Panc1 (cell line): ENCODE measurements around the gene TMC8. TPM values are rescaled to one million over a fixed set of nuclear protein-coding genes. Genes with fewer than 3 reads are reported as not detected.

Experiments used
- ATAC-seq: fragments of 200-7000 bp; cut with Tn5 transposase; 2 replicates; pipeline ENCODE4 v1.9.1; 2020; ENCODE audit warnings: mild to moderate bottlenecking, moderate library complexity
- BruUV-seq: library from RNA; stranded (reverse); fragments of 400-500 nt; replicated peaks from 2 replicates; lab custom pipeline; 2021; lab: Mats Ljungman, UMichigan
- CTCF ChIA-PET: fragments of 300-600 bp; sonication (Branson Sonifier 250); formaldehyde crosslinking; loops from one replicate; lab custom pipeline; 2022; ENCODE audit warnings: antibody characterized with exemption; lab: Charles Lee
- POLR2A ChIA-PET: fragments of 300-600 bp; sonication (Branson Sonifier 250); formaldehyde crosslinking; loops from one replicate; lab custom pipeline; 2022; ENCODE audit warnings: antibody characterized with exemption; lab: Charles Lee
- DNase-seq: peaks from one replicate; pipeline ENCODE4 v3.0.0-alpha.2; 2010; ENCODE audit warnings: low read depth, low spot score
- H3K27ac ChIP-seq: 2 replicates; pipeline ENCODE4 v1.5.1; 2011; ENCODE audit warnings: mild to moderate bottlenecking, low read length, inconsistent platforms
- H3K27me3 ChIP-seq: fragments of 200-500 bp; sonication (Bioruptor generic); 2 replicates; pipeline ENCODE4 v1.6.0; 2014; ENCODE audit warnings: low read length, inconsistent platforms; ENCODE audit not compliant: control insufficient read depth, insufficient read depth
- H3K36me3 ChIP-seq: fragments of 200-500 bp; sonication (Bioruptor generic); 2 replicates; pipeline ENCODE4 v1.5.1; 2014; ENCODE audit warnings: inconsistent platforms, mild to moderate bottlenecking, low read length, moderate library complexity; ENCODE audit not compliant: control insufficient read depth, insufficient read depth
- H3K4me1 ChIP-seq: 2 replicates; pipeline ENCODE4 v1.5.1; 2011; ENCODE audit warnings: inconsistent platforms, mild to moderate bottlenecking, low read length, moderate library complexity; ENCODE audit not compliant: control insufficient read depth, insufficient read depth
- H3K4me3 ChIP-seq, 2 experiments: 2 replicates each; pipeline ENCODE4 v1.5.1; 2011 to 2012; ENCODE audit warnings: low read depth in 2 of 2, low read length in 2 of 2, mild to moderate bottlenecking in 2 of 2, inconsistent platforms in 1 of 2, moderate library complexity in 1 of 2
- H3K9me3 ChIP-seq: fragments of 200-500 bp; sonication (Bioruptor generic); 2 replicates; pipeline ENCODE4 v1.5.1; 2014; ENCODE audit warnings: low read depth, mild to moderate bottlenecking, inconsistent platforms, low read length, moderate library complexity; ENCODE audit not compliant: control insufficient read depth, insufficient read depth
- POLR2AphosphoS5 ChIP-seq: IDR thresholded peaks from 2 replicates; pipeline ENCODE4 v1.6.1; 2012; ENCODE audit warnings: mild to moderate bottlenecking, low read depth, low read length, moderate library complexity
- SIN3A ChIP-seq: IDR thresholded peaks from 2 replicates; pipeline ENCODE4 v1.6.1; 2012; ENCODE audit warnings: low read depth, mild to moderate bottlenecking, low read length, moderate library complexity, borderline replicate concordance; ENCODE audit not compliant: insufficient read depth
- TCF7L2 ChIP-seq: IDR thresholded peaks from 2 replicates; pipeline ENCODE4 v1.6.1; 2011; ENCODE audit warnings: mild to moderate bottlenecking, low read depth, low read length, inconsistent platforms
- in situ Hi-C: cut with HindIII; loops from 2 replicates; pipeline ENCODE4 v1.10.0; 2016; ENCODE audit warnings: low sequenced_read_pairs, low pct_unique_long_range_greater_than_20kb
- intact Hi-C: fragments of 100-400 bp; cut with micrococcal nuclease; formaldehyde crosslinking; loops from one replicate; pipeline ENCODE4 v1.10.0; 2022; ENCODE audit not compliant: unreplicated experiment
- total RNA-seq: library from RNA; stranded (reverse); gene quantifications from one replicate; pipeline ENCODE4 v1.2.1, GENCODE V29; 2021; ENCODE audit not compliant: unreplicated experiment
- TF ChIP-seq, protein P1 (sequence below), 2 experiments: IDR thresholded peaks; 2 replicates each; pipeline ENCODE4 v1.6.1; 2011 to 2012; ENCODE audit warnings: low read depth in 2 of 2, control low read depth in 1 of 2, low read length in 1 of 2, mild to moderate bottlenecking in 1 of 2, moderate library complexity in 1 of 2; ENCODE audit not compliant: insufficient read depth in 1 of 2
- TF ChIP-seq, protein P2 (sequence below): fragments of 450-650 bp; IDR thresholded peaks from 2 replicates; pipeline ENCODE4 v1.5.1; 2017; ENCODE audit warnings: mild to moderate bottlenecking

TMC8 gene
- total RNA-seq, 1 experiment from 2014 or later, result 1.4 TPM

GRCh38 chr17:78082988-78083387 is 47.6 kb upstream of the TMC8 start:
- CTCF ChIA-PET, result interaction anchor here (0.6 kb wide), 1 partner anchor 48 kb away, joined by 3 read pairs; no protein-coding TSS in a partner anchor
- no TSS peak for BruUV-seq
- TF ChIP-seq SIN3A (no peak), TCF7L2 (no peak), POLR2AphosphoS5 (no peak)
- TF ChIP-seq, protein P1, sequence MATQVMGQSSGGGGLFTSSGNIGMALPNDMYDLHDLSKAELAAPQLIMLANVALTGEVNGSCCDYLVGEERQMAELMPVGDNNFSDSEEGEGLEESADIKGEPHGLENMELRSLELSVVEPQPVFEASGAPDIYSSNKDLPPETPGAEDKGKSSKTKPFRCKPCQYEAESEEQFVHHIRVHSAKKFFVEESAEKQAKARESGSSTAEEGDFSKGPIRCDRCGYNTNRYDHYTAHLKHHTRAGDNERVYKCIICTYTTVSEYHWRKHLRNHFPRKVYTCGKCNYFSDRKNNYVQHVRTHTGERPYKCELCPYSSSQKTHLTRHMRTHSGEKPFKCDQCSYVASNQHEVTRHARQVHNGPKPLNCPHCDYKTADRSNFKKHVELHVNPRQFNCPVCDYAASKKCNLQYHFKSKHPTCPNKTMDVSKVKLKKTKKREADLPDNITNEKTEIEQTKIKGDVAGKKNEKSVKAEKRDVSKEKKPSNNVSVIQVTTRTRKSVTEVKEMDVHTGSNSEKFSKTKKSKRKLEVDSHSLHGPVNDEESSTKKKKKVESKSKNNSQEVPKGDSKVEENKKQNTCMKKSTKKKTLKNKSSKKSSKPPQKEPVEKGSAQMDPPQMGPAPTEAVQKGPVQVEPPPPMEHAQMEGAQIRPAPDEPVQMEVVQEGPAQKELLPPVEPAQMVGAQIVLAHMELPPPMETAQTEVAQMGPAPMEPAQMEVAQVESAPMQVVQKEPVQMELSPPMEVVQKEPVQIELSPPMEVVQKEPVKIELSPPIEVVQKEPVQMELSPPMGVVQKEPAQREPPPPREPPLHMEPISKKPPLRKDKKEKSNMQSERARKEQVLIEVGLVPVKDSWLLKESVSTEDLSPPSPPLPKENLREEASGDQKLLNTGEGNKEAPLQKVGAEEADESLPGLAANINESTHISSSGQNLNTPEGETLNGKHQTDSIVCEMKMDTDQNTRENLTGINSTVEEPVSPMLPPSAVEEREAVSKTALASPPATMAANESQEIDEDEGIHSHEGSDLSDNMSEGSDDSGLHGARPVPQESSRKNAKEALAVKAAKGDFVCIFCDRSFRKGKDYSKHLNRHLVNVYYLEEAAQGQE (IDR thresholded peaks at IDR 0.05; ENCODE audit: insufficient read depth in 1 of 2, low read depth in 2 of 2, low read length in 1 of 2), result no peak
- TF ChIP-seq, protein P2, sequence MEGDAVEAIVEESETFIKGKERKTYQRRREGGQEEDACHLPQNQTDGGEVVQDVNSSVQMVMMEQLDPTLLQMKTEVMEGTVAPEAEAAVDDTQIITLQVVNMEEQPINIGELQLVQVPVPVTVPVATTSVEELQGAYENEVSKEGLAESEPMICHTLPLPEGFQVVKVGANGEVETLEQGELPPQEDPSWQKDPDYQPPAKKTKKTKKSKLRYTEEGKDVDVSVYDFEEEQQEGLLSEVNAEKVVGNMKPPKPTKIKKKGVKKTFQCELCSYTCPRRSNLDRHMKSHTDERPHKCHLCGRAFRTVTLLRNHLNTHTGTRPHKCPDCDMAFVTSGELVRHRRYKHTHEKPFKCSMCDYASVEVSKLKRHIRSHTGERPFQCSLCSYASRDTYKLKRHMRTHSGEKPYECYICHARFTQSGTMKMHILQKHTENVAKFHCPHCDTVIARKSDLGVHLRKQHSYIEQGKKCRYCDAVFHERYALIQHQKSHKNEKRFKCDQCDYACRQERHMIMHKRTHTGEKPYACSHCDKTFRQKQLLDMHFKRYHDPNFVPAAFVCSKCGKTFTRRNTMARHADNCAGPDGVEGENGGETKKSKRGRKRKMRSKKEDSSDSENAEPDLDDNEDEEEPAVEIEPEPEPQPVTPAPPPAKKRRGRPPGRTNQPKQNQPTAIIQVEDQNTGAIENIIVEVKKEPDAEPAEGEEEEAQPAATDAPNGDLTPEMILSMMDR, result no peak
- POLR2A ChIA-PET, result no interaction called here
- Histone ChIP-seq H3K36me3 (no peaks in the 10 kb centered on the region), H3K4me3 (no peak overlapping the region), H3K4me1 (no peaks in the 10 kb centered on the region), H3K27ac (no peak overlapping the region), H3K9me3 (no peaks in the 10 kb centered on the region), H3K27me3 (no peaks in the 10 kb centered on the region)
- DNase-seq, result no peak
- ATAC-seq, result no peak
- intact Hi-C loops (no loop called here), in situ Hi-C loops (no loop called here)

DNA sequence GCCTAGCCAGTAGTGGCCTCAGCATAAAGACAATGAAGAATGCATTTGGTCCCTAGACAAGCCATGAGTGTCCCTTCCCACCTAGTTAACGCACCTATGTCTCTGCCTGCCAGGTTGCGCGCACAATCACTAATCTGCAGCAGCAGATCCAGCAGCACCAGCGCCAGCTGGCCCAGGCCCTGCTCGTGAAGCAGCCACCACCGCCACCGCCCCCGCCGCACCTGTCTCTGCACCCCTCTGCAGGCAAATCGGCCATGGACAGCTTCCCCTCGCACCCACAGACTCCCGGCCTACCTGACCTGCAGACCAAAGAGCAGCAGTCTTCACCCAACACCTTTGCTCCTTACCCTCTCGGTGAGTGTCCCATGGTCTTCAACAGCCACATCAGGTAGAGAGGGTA is 43.8 kb upstream of the TMC8 start:
- ATAC-seq, result no peak
- ChIA-PET POLR2A (no interaction called here), CTCF (interaction anchor here (0.8 kb wide), 1 partner anchor 158 kb away, joined by 12 read pairs; no protein-coding TSS in a partner anchor)
- no peak overlapping the region for H3K4me3 ChIP-seq
- H3K27me3 ChIP-seq, result no peaks in the 10 kb centered on the region
- H3K4me1 ChIP-seq, result no peaks in the 10 kb centered on the region
- intact Hi-C loops, result no loop called here
- DNase-seq, result no peak
- no peak overlapping the region for H3K27ac ChIP-seq
- BruUV-seq, result no TSS peak
- TF ChIP-seq TCF7L2 (no peak), SIN3A (no peak), POLR2AphosphoS5 (no peak)
- TF ChIP-seq, protein P2, result no peak
- TF ChIP-seq, protein P1 (IDR thresholded peaks at IDR 0.05; ENCODE audit: insufficient read depth in 1 of 2, low read depth in 2 of 2, low read length in 1 of 2), result no peak
- H3K36me3 ChIP-seq, result no peaks in the 10 kb centered on the region
- in situ Hi-C loops, result no loop called here
- H3K9me3 ChIP-seq, result no peaks in the 10 kb centered on the region
